ENCODE measurements around the gene IQCN. TPM values are rescaled to one million over a fixed set of nuclear protein-coding genes. Genes with fewer than 3 reads are reported as not detected.

The IQCN gene
- total RNA-seq, 4 donors from 2014 or later = 4.8 to 49.7 (median 17.5) TPM

GRCh38 chr19:18321734-18322102, 47.5 kb upstream of the IQCN start:
- no peak for DNase-seq
- Histone ChIP-seq H3K4me3 (peak overlapping the region in 2 of 4 donors; percentile 66 to 78), H3K4me1 (peaks cover 43 to 66% (median 56%) of the 10 kb centered on the region in 4 donors), H3K27ac (peak overlapping the region; percentile 95 to 98 (median 97)), H3K36me3 (no peaks in the 10 kb centered on the region), H3K9me3 (no peaks in the 10 kb centered on the region), H3K27me3 (no peaks in the 10 kb centered on the region)
- WGBS, 2 donors (ENCODE audit: low coverage in 1 of 2) = 45% methylated on average over 9 of the region's 9 CpGs; no CpG with 5 or more reads in 1 of the 2 donors
- intact Hi-C loops (cut with DNase I; ENCODE audit: low total_unique reads) = no loop called here
- TF ChIP-seq POLR2AphosphoS5 (IDR thresholded peaks at IDR 0.05) (no peak), EP300 (IDR thresholded peaks at IDR 0.05; ENCODE audit: low read depth) (no peak), POLR2A (IDR thresholded peaks at IDR 0.05) (no peak), CTCF (IDR thresholded peaks at IDR 0.05) (no peak)
- in situ Hi-C loops (cut with MboI; ENCODE audit: low pct_ligation_motif_present in 1 of 4, low pct_unique_long_range_greater_than_20kb in 1 of 4, low sequenced_read_pairs in 3 of 4) = loop anchor here (5.0 to 10.0 kb wide), 2 partner anchors 44 to 47 kb away; partner anchors contain the start of gene IQCN (in 2 of the 4)

GRCh38 chr19:18320865-18321733, 46.8 kb upstream of the IQCN start:
- whole genome bisulfite sequencing, 2 donors (ENCODE audit: low coverage in 1 of 2) = 45 to 64% methylated on average over 6 to 14 of the region's 14 CpGs
- peak; percentile 87 for DNase-seq
- H3K9me3 ChIP-seq = no peaks in the 10 kb centered on the region
- intact Hi-C loops (cut with DNase I; ENCODE audit: low total_unique reads) (no loop called here), in situ Hi-C loops (cut with MboI; ENCODE audit: low pct_ligation_motif_present in 1 of 4, low pct_unique_long_range_greater_than_20kb in 1 of 4, low sequenced_read_pairs in 3 of 4) (loop anchor here (5.0 to 10.0 kb wide), 2 partner anchors 44 to 46 kb away; partner anchors contain the start of gene IQCN (in 2 of the 4))
- no peak for TF ChIP-seq EP300 (IDR thresholded peaks at IDR 0.05; ENCODE audit: low read depth)
- TF ChIP-seq POLR2A (IDR thresholded peaks at IDR 0.05) = peak; percentile 92
- peak; percentile 59 to 93 (median 92) for TF ChIP-seq POLR2AphosphoS5 (IDR thresholded peaks at IDR 0.05)
- TF ChIP-seq CTCF (IDR thresholded peaks at IDR 0.05) = no peak
- H3K36me3 ChIP-seq = no peaks in the 10 kb centered on the region
- no peaks in the 10 kb centered on the region for H3K27me3 ChIP-seq
- no peak overlapping the region for H3K4me3 ChIP-seq
- peak overlapping the region; percentile 95 to 98 (median 97) for H3K27ac ChIP-seq
- peaks cover 43 to 66% (median 58%) of the 10 kb centered on the region in 4 donors for H3K4me1 ChIP-seq

GRCh38 chr19:18319591-18320135, 45.4 kb upstream of the IQCN start:
- no peak for TF ChIP-seq CTCF (IDR thresholded peaks at IDR 0.05)
- TF ChIP-seq EP300 (IDR thresholded peaks at IDR 0.05; ENCODE audit: low read depth) = peak; percentile 91
- TF ChIP-seq POLR2A (IDR thresholded peaks at IDR 0.05) = peak; percentile 67
- TF ChIP-seq POLR2AphosphoS5 (IDR thresholded peaks at IDR 0.05) = peak; percentile 32 to 92 (median 67)
- Histone ChIP-seq H3K36me3 (no peaks in the 10 kb centered on the region), H3K4me3 (peak overlapping the region in 1 of 4 donors; percentile 7), H3K27ac (peak overlapping the region; percentile 95 to 98 (median 97)), H3K9me3 (no peaks in the 10 kb centered on the region), H3K4me1 (peaks cover 43 to 68% (median 60%) of the 10 kb centered on the region in 4 donors), H3K27me3 (no peaks in the 10 kb centered on the region)
- WGBS, 2 donors (ENCODE audit: low coverage in 1 of 2) = 40 to 44% methylated on average over 1 to 7 of the region's 7 CpGs
- in situ Hi-C loops (cut with MboI; ENCODE audit: low pct_ligation_motif_present in 1 of 4, low pct_unique_long_range_greater_than_20kb in 1 of 4, low sequenced_read_pairs in 3 of 4) (loop anchor here (5.0 to 10.0 kb wide), 2 partner anchors 42 to 45 kb away; partner anchors contain the start of gene IQCN (in 2 of the 4)), intact Hi-C loops (cut with DNase I; ENCODE audit: low total_unique reads) (no loop called here)
- DNase-seq = peak; percentile 89

All from transverse colon (tissue), 4 donors.